Dermis lymphatic vessel endothelial cell (primary cell): Measurements from ENCODE around the gene ALOX12B. TPM values are rescaled to one million over a fixed set of nuclear protein-coding genes. Genes with fewer than 3 reads are reported as not detected.

Experiments
- total RNA-seq: library from RNA; depleted of rRNA; stranded (reverse); fragments of >200 nt; gene quantifications from 2 replicates; pipeline ENCODE4 v1.2.1, GENCODE V29; 2014

Gene ALOX12B
- total RNA-seq: not detected in 2 replicates

GRCh38 chr17:8087075-8087951 is at the start of gene ALOX12B:
Gene ALOX12B, minus strand, starts transcription at chr17:8087716. Its CDS starts 274 bp downstream, at chr17:8087442.

DNA sequence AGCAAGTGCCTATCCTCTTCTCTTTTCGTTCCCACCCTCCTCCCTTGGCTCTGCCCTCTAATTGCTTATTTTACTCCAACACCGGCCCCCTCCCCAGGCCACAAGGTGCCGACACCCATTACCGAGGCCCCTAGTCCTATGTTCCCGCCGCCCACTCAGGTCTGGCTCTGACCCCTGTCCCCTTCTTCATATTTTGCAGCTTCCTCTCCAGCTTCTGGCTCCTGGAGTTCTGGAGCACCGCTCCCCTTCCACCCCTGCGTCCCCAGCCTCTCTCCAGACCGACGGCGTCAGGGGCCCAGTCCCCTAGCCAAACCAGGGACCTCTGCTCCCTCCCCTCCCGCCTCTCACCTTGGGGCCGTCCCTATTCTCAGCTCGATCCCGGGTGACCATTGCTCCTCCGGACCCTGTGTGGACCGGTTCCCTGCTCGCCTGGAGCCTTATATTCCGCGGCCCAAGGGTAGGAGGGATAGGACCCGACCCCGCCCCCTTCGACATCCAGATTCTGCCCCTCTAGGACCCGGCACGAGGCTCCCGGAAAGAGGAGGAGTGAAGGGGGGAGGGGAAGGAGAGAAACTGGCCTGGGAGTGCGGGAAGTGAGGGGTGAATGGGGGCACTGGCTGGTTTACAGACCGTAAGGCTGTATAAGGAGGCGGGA is 36.3 kb upstream of the ALOX12B start, which contains the start of gene HES7:
Gene HES7 (minus strand): TSS at position 412 of the 655 bp plus-strand sequence. CDS start 22 bp downstream, at position 390.

DNA sequence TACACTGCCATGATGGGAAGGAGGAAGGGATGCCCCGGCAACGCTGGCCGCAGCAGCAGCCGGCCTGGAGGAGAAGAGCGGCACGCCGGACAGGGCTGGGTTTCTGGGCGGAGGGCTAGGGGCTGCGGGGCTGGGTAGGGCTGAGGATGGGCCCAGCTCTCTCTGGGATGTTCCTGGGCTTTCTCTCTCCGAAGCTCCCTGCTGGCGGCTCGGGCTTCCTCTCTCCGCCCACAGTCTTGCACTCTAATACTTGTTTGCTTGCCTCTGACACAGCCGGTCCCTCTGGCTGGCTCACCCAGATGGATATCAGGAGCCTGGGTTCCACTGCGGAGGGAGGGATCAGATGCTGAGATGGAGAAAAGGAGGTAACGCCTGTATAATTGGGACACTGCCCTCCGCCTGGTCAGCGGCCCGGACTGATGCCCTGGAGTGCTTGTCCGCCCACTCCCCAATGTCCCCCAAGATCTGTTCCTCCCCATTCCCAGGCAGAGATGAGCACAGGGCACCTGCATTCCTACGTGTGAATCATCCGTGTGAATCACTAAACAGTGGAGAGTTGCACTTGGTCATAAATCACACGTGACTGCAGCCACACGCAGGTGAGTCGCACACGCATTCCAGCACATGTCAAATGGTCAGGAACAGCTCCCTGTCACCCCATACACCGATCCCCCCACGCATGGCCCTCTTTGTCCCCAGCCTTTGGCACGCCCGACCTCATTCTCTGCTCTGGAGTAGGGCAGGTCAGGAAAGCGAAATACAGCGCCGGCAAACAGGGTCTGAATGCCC is 30.7 kb upstream of the ALOX12B start, which contains the start of gene ALOXE3:
Gene ALOXE3 (minus strand): TSS at position 535 of the 789 bp plus-strand sequence. CDS start 524 bp downstream, at position 11.

GRCh38 chr17:8038954-8039610 is 48.4 kb downstream of the ALOX12B start, which contains the start of gene ALOX15B:
Gene ALOX15B, plus strand, starts transcription at chr17:8039059. Its CDS starts 97 bp downstream, at chr17:8039156.

Other genes with a start within 250 kb of the ALOX12B start
- 10.1 and 26.7 TPM in 2 replicates for gene TMEM88, start 232.7 kb downstream of the ALOX12B start, total RNA-seq
- gene NAA38, start 230.2 kb downstream of the ALOX12B start, total RNA-seq: 101 and 160 TPM in 2 replicates
- 6.7 and 7.2 TPM in 2 replicates for gene CYB5D1, start 229.7 kb downstream of the ALOX12B start, total RNA-seq
- 60.7 and 71.3 TPM in 2 replicates for gene CHD3, start 198.9 kb downstream of the ALOX12B start, total RNA-seq
- gene RNF227, start 171.4 kb downstream of the ALOX12B start, total RNA-seq: 0.43 and 3.0 TPM in 2 replicates
- 0.11 and 0.17 TPM in 2 replicates for gene KCNAB3, start 157.9 kb downstream of the ALOX12B start, total RNA-seq
- 49.1 and 54.8 TPM in 2 replicates for gene TRAPPC1, start 155.8 kb downstream of the ALOX12B start, total RNA-seq
- 10.0 and 11.8 TPM in 2 replicates for gene CNTROB, start 155.5 kb downstream of the ALOX12B start, total RNA-seq
- gene GUCY2D, start 85.1 kb downstream of the ALOX12B start, total RNA-seq: not detected in 2 replicates
- not detected in 2 replicates for gene ALOX15B, start 48.7 kb downstream of the ALOX12B start, total RNA-seq
- gene ALOXE3, start 30.8 kb upstream of the ALOX12B start, total RNA-seq: under 0.01 TPM in 1 of 2 replicates, not detected in the other
- not detected in 2 replicates for gene HES7, start 36.4 kb upstream of the ALOX12B start, total RNA-seq
- 9.3 and 13.9 TPM in 2 replicates for gene PER1, start 64.7 kb upstream of the ALOX12B start, total RNA-seq
- gene VAMP2, start 75.2 kb upstream of the ALOX12B start, total RNA-seq: 4.0 and 4.2 TPM in 2 replicates
- 28.2 and 45.3 TPM in 2 replicates for gene TMEM107, start 88.7 kb upstream of the ALOX12B start, total RNA-seq
- 8.5 and 10.7 TPM in 2 replicates for gene BORCS6, start 102.5 kb upstream of the ALOX12B start, total RNA-seq
- 5.9 and 6.2 TPM in 2 replicates for gene AURKB, start 122.9 kb upstream of the ALOX12B start, total RNA-seq
- 5.1 and 6.8 TPM in 2 replicates for gene CTC1, start 160.3 kb upstream of the ALOX12B start, total RNA-seq
- 11.5 and 17.3 TPM in 2 replicates for gene PFAS, start 161.6 kb upstream of the ALOX12B start, total RNA-seq
- gene RANGRF, start 201.0 kb upstream of the ALOX12B start, total RNA-seq: 8.8 and 12.8 TPM in 2 replicates
- 0.34 and 0.87 TPM in 2 replicates for gene SLC25A35, start 207.7 kb upstream of the ALOX12B start, total RNA-seq
- 7.3 and 8.3 TPM in 2 replicates for gene ARHGEF15, start 222.5 kb upstream of the ALOX12B start, total RNA-seq